Neuronal stem cell (in vitro differentiated cells): ENCODE results near the gene MORC1.

ENCODE experiments used
- DNase-seq: peaks from one replicate; pipeline ENCODE4 v3.0.0-alpha.2; 2013; ENCODE audit warnings: low spot score
- H2AFZ ChIP-seq: one replicate; pipeline ENCODE4 v1.6.1; 2013; ENCODE audit warnings: mild to moderate bottlenecking, low read length, inconsistent platforms
- H2AK5ac ChIP-seq: 2 replicates; pipeline ENCODE4 v1.6.1; 2013; ENCODE audit warnings: low read depth, mild to moderate bottlenecking, inconsistent platforms, low read length, moderate library complexity, mixed read lengths
- H2BK120ac ChIP-seq: 2 replicates; pipeline ENCODE4 v1.6.1; 2013; ENCODE audit warnings: low read depth, mild to moderate bottlenecking, inconsistent platforms, low read length, moderate library complexity, mixed read lengths
- H2BK12ac ChIP-seq: one replicate; pipeline ENCODE4 v1.6.1; 2013; ENCODE audit warnings: low read length, inconsistent platforms
- H2BK15ac ChIP-seq: 2 replicates; pipeline ENCODE4 v1.6.1; 2013; ENCODE audit warnings: mild to moderate bottlenecking, low read length, inconsistent platforms, mixed read lengths
- H2BK5ac ChIP-seq: one replicate; pipeline ENCODE4 v1.6.1; 2013; ENCODE audit warnings: inconsistent platforms, mild to moderate bottlenecking, low read length, moderate library complexity
- H3K14ac ChIP-seq: one replicate; pipeline ENCODE4 v1.6.1; 2013; ENCODE audit warnings: low read length, inconsistent platforms
- H3K18ac ChIP-seq: 2 replicates; pipeline ENCODE4 v1.6.1; 2013; ENCODE audit warnings: low read length, inconsistent platforms
- H3K23ac ChIP-seq: 2 replicates; pipeline ENCODE4 v1.6.1; 2013; ENCODE audit warnings: low read depth, mild to moderate bottlenecking, mixed read lengths, low read length, inconsistent platforms; ENCODE audit not compliant: poor library complexity
- H3K27ac ChIP-seq: replicated peaks from 3 replicates; pipeline ENCODE4 v1.5.1; 2013; ENCODE audit warnings: low read length, inconsistent platforms
- H3K27me3 ChIP-seq, 3 experiments: 2 replicates each; pipeline ENCODE4 v1.6.1; 2013; ENCODE audit warnings: low read length in 3 of 3, mild to moderate bottlenecking in 2 of 3, inconsistent platforms in 1 of 3, low read depth in 1 of 3, mixed read lengths in 1 of 3, moderate library complexity in 1 of 3; ENCODE audit not compliant: control insufficient read depth in 3 of 3, insufficient read depth in 3 of 3
- H3K36me3 ChIP-seq, 2 donors: replicated peaks in 1 of 2; 2 replicates each; pipeline ENCODE4 v1.6.1; 2013; ENCODE audit warnings: low read length in 2 of 2; ENCODE audit not compliant: control insufficient read depth in 2 of 2, insufficient read depth in 2 of 2
- H3K4ac ChIP-seq: 2 replicates; pipeline ENCODE4 v1.6.1; 2013; ENCODE audit warnings: inconsistent platforms, mild to moderate bottlenecking, low read length, moderate library complexity
- H3K4me1 ChIP-seq, 2 donors: 1 replicate in 1 of 2; 2 replicates in 1 of 2; pipeline ENCODE4 v1.6.1; 2013; ENCODE audit warnings: low read length in 2 of 2, low read depth in 1 of 2; ENCODE audit not compliant: control insufficient read depth in 2 of 2, insufficient read depth in 1 of 2
- H3K4me2 ChIP-seq: one replicate; pipeline ENCODE4 v1.6.1; 2013; ENCODE audit warnings: mild to moderate bottlenecking, low read length, inconsistent platforms; ENCODE audit not compliant: insufficient read depth, poor library complexity, severe bottlenecking
- H3K4me3 ChIP-seq, 2 donors: 2 replicates each; pipeline ENCODE4 v1.5.1; 2013; ENCODE audit warnings: low read length in 2 of 2, mild to moderate bottlenecking in 2 of 2, inconsistent platforms in 1 of 2, moderate library complexity in 1 of 2
- H3K79me1 ChIP-seq: one replicate; pipeline ENCODE4 v1.6.1; 2013; ENCODE audit warnings: low read depth, mild to moderate bottlenecking, inconsistent platforms, low read length, moderate library complexity
- H3K9ac ChIP-seq: one replicate; pipeline ENCODE4 v1.6.1; 2013; ENCODE audit warnings: mild to moderate bottlenecking, low read depth, low read length, inconsistent platforms; ENCODE audit not compliant: poor library complexity
- H3K9me3 ChIP-seq, 2 donors: replicated peaks in 1 of 2; 2 replicates each; pipeline versions ENCODE3 to v1.6.1; 2013; ENCODE audit warnings: low read length in 2 of 2, mild to moderate bottlenecking in 2 of 2, inconsistent platforms in 1 of 2, low read depth in 1 of 2, mixed read lengths in 1 of 2, moderate library complexity in 1 of 2; ENCODE audit not compliant: control insufficient read depth in 2 of 2, insufficient read depth in 1 of 2
- H4K8ac ChIP-seq: one replicate; pipeline ENCODE4 v1.6.1; 2013; ENCODE audit warnings: low read depth, mild to moderate bottlenecking, inconsistent platforms, low read length, moderate library complexity
- H4K91ac ChIP-seq: one replicate; pipeline ENCODE4 v1.6.1; 2013; ENCODE audit warnings: low read length, low read depth, mild to moderate bottlenecking, inconsistent platforms; ENCODE audit not compliant: poor library complexity
- WGBS, 2 donors: extraction: QIAGEN DNeasy Blood & Tissue Kit; methylation state at CpG; one replicate each; pipeline ENCODE4 v1.1.7; 2013; ENCODE audit warnings: missing lambda C conversion rate in 2 of 2, mixed read lengths in 1 of 2; ENCODE audit not compliant: insufficient read length in 2 of 2, insufficient replicate concordance in 1 of 2; ENCODE audit errors: extremely low coverage in 2 of 2; 5-methylcytosine and 5-hydroxymethylcytosine counted together

Gene MORC1

DNA sequence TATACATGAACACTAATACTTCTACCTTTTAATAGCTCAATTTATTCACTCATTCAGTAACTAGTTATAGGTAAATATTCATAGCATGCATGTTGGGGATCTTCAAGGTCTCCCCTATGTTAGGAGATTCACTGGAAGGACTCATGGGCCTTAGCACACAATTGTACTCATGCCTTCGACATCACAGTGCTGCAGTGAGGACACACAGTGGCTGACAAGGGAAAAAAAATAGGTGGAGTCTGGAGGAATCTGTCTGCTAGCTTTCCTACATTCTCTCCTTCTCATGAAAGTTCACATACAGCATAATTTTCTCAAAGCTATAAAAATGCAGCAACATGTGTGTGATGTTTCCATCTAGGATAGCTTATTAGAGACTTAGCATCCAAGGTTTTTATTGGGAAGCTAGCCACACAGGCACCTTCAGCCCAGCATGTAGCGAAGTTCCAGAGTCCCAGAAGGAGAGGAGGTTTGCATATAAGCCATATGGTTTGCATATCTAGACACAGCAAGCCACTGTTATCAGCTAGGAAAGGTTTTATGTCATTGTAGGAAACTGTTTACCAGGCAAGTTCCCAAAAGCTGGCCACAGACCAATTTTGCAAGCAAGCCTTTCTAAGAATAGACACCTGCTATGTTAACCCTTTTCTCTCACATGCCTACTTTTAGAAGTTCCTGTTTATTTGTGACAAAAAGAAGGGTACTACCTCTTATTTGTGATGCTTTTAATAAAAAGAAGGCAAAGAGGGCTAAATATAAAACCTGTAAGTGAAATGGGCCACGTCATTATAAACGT, 46.4 kb downstream of the MORC1 start:
- H2AK5ac ChIP-seq: no peak overlapping the region
- H3K27me3 ChIP-seq: no peaks in the 10 kb centered on the region
- peaks cover 0 to 3% of the 10 kb centered on the region in 2 donors for H3K4me1 ChIP-seq
- no peak overlapping the region for H2AFZ ChIP-seq
- H2BK15ac ChIP-seq: no peak overlapping the region
- no CpG with 5 or more reads among the region's 4 CpGs for WGBS, 2 donors
- H3K23ac ChIP-seq: no peak overlapping the region
- H4K8ac ChIP-seq: no peak overlapping the region
- H2BK120ac ChIP-seq: no peak overlapping the region
- no peak overlapping the region for H3K9ac ChIP-seq
- no peaks in the 10 kb centered on the region for H3K9me3 ChIP-seq
- H3K36me3 ChIP-seq: no peaks in the 10 kb centered on the region
- H2BK5ac ChIP-seq: no peak overlapping the region
- H3K18ac ChIP-seq: no peak overlapping the region
- no peak overlapping the region for H3K4me3 ChIP-seq
- no peak overlapping the region for H3K27ac ChIP-seq
- no peak for DNase-seq
- H4K91ac ChIP-seq: no peak overlapping the region
- no peak overlapping the region for H3K14ac ChIP-seq
- H3K4ac ChIP-seq: no peak overlapping the region
- no peak overlapping the region for H3K4me2 ChIP-seq
- no peak overlapping the region for H2BK12ac ChIP-seq
- no peaks in the 10 kb centered on the region for H3K79me1 ChIP-seq

DNA sequence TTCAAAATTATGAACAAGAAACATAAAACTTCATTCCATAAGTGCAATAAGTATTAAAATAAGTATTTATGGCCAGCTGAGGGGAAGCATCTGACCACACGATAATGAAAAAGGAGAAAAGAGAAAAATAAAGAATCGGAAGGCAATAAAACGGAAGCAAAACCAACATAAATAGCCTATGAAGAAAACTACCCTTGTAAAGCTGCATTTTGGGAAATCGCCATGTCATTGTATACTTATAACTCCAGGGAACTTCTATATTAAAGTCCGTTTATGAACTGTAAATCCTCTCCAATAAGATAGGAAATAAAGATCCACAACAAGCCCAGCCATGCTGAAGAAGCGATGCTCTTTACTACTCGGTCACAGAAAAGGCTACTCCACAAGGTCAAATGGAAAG, 47.7 kb downstream of the MORC1 start:
- Histone ChIP-seq H3K9me3 (no peaks in the 10 kb centered on the region), H2BK5ac (no peak overlapping the region), H3K23ac (no peak overlapping the region), H3K4me1 (peaks cover 0 to 3% of the 10 kb centered on the region in 2 donors), H3K4ac (no peak overlapping the region), H3K9ac (no peak overlapping the region), H3K36me3 (no peaks in the 10 kb centered on the region), H3K27ac (no peak overlapping the region), H2BK120ac (no peak overlapping the region), H3K79me1 (no peaks in the 10 kb centered on the region), H3K27me3 (no peaks in the 10 kb centered on the region), H2BK12ac (no peak overlapping the region), H3K18ac (no peak overlapping the region), H2AFZ (no peak overlapping the region), H4K8ac (no peak overlapping the region), H4K91ac (no peak overlapping the region), H3K4me2 (no peak overlapping the region), H3K14ac (no peak overlapping the region), H2AK5ac (no peak overlapping the region), H2BK15ac (no peak overlapping the region), H3K4me3 (no peak overlapping the region)
- no CpG with 5 or more reads among the region's 7 CpGs for WGBS, 2 donors
- no peak for DNase-seq

DNA sequence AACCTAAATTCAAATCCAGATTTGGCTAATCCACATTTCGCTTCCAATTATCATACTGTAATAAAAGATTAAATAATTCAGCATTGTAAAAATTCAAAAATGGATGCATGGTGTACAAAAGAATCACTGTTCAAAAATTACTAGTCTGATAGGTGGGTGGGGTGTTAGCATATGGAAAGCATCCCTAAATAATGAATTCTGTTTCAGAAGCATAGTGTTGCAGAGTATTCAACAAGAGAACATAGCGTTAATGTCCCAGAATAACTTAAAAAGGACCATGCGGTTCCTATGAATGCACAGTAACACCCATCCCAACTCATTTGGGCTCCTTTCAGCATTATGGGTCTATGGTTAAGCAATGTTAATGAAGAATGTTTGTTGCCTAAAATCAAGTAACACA, 51.1 kb downstream of the MORC1 start:
- Histone ChIP-seq H2BK120ac (no peak overlapping the region), H2BK5ac (no peak overlapping the region), H3K4ac (no peak overlapping the region), H3K79me1 (no peaks in the 10 kb centered on the region), H3K4me1 (no peaks in the 10 kb centered on the region), H3K4me3 (no peak overlapping the region), H4K91ac (no peak overlapping the region), H3K4me2 (no peak overlapping the region), H3K18ac (no peak overlapping the region), H3K27me3 (no peaks in the 10 kb centered on the region), H2AK5ac (no peak overlapping the region), H2BK15ac (no peak overlapping the region), H3K27ac (no peak overlapping the region), H4K8ac (no peak overlapping the region), H2BK12ac (no peak overlapping the region), H3K14ac (no peak overlapping the region), H3K9ac (no peak overlapping the region), H3K36me3 (no peaks in the 10 kb centered on the region), H3K23ac (no peak overlapping the region), H2AFZ (no peak overlapping the region), H3K9me3 (no peaks in the 10 kb centered on the region)
- no peak for DNase-seq
- WGBS, 2 donors: no CpG with 5 or more reads among the region's 3 CpGs

DNA sequence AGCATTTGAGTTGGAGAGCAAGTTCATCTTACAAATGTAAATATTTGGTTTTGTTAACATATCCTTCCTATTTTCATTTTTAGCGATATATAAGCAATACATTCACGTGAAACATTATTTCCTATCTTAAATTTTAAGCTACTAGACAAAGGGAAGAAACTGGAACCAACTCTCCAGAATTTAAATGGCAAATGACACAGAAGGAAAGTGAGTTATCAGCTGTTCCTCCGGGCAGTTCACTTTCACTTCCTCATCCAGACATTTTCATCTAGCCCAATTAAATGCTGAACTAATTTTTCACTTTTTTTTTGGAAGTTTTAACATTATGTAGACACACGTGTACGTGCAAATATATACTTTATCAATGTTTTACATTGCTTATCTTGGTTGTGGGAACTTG, 58.7 kb downstream of the MORC1 start:
- Histone ChIP-seq H3K4ac (no peak overlapping the region), H4K8ac (no peak overlapping the region), H3K18ac (no peak overlapping the region), H3K4me2 (no peak overlapping the region), H2BK15ac (no peak overlapping the region), H3K36me3 (no peaks in the 10 kb centered on the region), H3K14ac (no peak overlapping the region), H2BK5ac (no peak overlapping the region), H3K9ac (no peak overlapping the region), H2BK120ac (no peak overlapping the region), H3K9me3 (no peaks in the 10 kb centered on the region), H3K27me3 (no peaks in the 10 kb centered on the region), H4K91ac (no peak overlapping the region), H2AFZ (no peak overlapping the region), H3K79me1 (no peaks in the 10 kb centered on the region), H3K23ac (no peak overlapping the region), H3K4me3 (no peak overlapping the region), H3K4me1 (no peaks in the 10 kb centered on the region), H2BK12ac (no peak overlapping the region), H3K27ac (no peak overlapping the region), H2AK5ac (no peak overlapping the region)
- no peak for DNase-seq
- WGBS, 2 donors: no CpG with 5 or more reads among the region's 5 CpGs
